ENCODE data around the gene STK38L. TPM values are rescaled to one million over a fixed set of nuclear protein-coding genes. Genes with fewer than 3 reads are reported as not detected.
A peak's percentile ranks its signal among the peaks of the same experiment; 100 is the strongest.

STK38L gene
- total and polyA plus RNA-seq, 4 donors = 22.2 to 49.9 (median 40.6) TPM

- no peaks in the 10 kb centered on the region for H3K36me3 ChIP-seq (ENCODE audit: control insufficient read depth, insufficient read depth, low read length)
- WGBS (ENCODE audit: insufficient coverage) = 33% methylated on average over 1 of the region's 2 CpGs
- H3K27ac ChIP-seq (ENCODE audit: low read depth, low read length) = no peak overlapping the region
- peak overlapping the region; percentile 4 for H3K4me3 ChIP-seq (ENCODE audit: low read depth, low read length)
- DNase-seq (ENCODE audit: low read depth in 4 of 6, low spot score in 6 of 6) = no peak
- no peaks in the 10 kb centered on the region for H3K27me3 ChIP-seq (ENCODE audit: control insufficient read depth, insufficient read depth, low read length)
- no peaks in the 10 kb centered on the region for H3K9me3 ChIP-seq (ENCODE audit: control insufficient read depth, insufficient read depth, low read length)
- H3K4me1 ChIP-seq (ENCODE audit: control insufficient read depth, insufficient read depth, low read length) = peaks cover 3% of the 10 kb centered on the region
These were observed 2.1 kb downstream of the STK38L start for GRCh38 chr12:27246141-27246540.

DNA sequence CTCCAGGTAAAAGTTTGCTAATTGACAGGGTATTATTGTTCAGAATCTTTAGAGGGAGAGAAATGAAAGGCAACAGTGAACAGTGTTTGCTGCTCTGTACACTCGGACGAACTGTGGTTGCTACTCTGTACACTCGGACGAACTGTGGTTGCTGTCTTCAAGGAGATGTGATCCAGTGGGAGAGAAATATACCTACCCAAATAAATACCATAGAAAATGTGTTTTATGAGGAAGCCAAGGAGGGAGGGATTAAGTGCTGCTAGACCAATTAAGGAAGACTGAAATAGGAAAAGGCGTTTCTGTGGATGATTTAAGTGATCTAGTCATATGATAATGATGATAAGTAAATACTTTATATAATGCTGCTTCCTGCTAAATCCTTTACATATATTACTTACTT, 2.7 kb downstream of the STK38L start:
- DNase-seq (ENCODE audit: low read depth in 4 of 6, low spot score in 6 of 6) = no peak
- Histone ChIP-seq H3K9me3 (ENCODE audit: control insufficient read depth, insufficient read depth, low read length) (no peaks in the 10 kb centered on the region), H3K27ac (ENCODE audit: low read depth, low read length) (no peak overlapping the region), H3K27me3 (ENCODE audit: control insufficient read depth, insufficient read depth, low read length) (no peaks in the 10 kb centered on the region), H3K4me1 (ENCODE audit: control insufficient read depth, insufficient read depth, low read length) (peaks cover 3% of the 10 kb centered on the region), H3K4me3 (ENCODE audit: low read depth, low read length) (no peak overlapping the region), H3K36me3 (ENCODE audit: control insufficient read depth, insufficient read depth, low read length) (no peaks in the 10 kb centered on the region)
- no CpG with 5 or more reads among the region's 5 CpGs for WGBS (ENCODE audit: insufficient coverage)

DNA sequence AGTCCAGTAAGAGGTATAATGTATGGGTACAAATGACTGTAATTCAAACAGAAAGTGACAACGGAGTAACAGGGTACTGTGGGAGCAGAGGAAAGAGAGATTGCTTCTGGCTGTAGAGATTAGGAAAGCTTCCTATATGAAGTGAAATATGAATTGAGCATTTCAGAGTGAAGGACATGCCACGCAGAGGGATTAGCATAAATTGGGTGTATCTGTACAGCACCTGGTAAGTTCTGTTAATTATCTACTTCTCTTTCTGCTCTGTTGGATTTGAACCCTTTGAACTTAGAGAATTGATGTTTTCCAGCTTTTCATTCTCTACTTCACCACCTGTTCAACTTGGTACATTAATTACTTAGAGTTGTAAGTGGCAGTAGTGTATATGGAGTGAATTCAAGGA, 8.8 kb downstream of the STK38L start:
- no peak for DNase-seq (ENCODE audit: low read depth in 4 of 6, low spot score in 6 of 6)
- Histone ChIP-seq H3K4me1 (ENCODE audit: control insufficient read depth, insufficient read depth, low read length) (no peaks in the 10 kb centered on the region), H3K4me3 (ENCODE audit: low read depth, low read length) (no peak overlapping the region), H3K27ac (ENCODE audit: low read depth, low read length) (no peak overlapping the region), H3K27me3 (ENCODE audit: control insufficient read depth, insufficient read depth, low read length) (no peaks in the 10 kb centered on the region), H3K9me3 (ENCODE audit: control insufficient read depth, insufficient read depth, low read length) (no peaks in the 10 kb centered on the region), H3K36me3 (ENCODE audit: control insufficient read depth, insufficient read depth, low read length) (no peaks in the 10 kb centered on the region)
- 100% methylated on average over 1 of the region's 2 CpGs for WGBS (ENCODE audit: insufficient coverage)

- DNase-seq (ENCODE audit: low read depth in 4 of 6, low spot score in 6 of 6) = no peak
- no peak overlapping the region for H3K27ac ChIP-seq (ENCODE audit: low read depth, low read length)
- H3K27me3 ChIP-seq (ENCODE audit: control insufficient read depth, insufficient read depth, low read length) = no peaks in the 10 kb centered on the region
- 100% methylated on average over 2 of the region's 2 CpGs for WGBS (ENCODE audit: insufficient coverage)
- no peaks in the 10 kb centered on the region for H3K36me3 ChIP-seq (ENCODE audit: control insufficient read depth, insufficient read depth, low read length)
- no peak overlapping the region for H3K4me3 ChIP-seq (ENCODE audit: low read depth, low read length)
- no peaks in the 10 kb centered on the region for H3K4me1 ChIP-seq (ENCODE audit: control insufficient read depth, insufficient read depth, low read length)
- no peaks in the 10 kb centered on the region for H3K9me3 ChIP-seq (ENCODE audit: control insufficient read depth, insufficient read depth, low read length)
These were observed 9.3 kb downstream of the STK38L start for GRCh38 chr12:27253347-27253746.

- no peak overlapping the region for H3K27ac ChIP-seq (ENCODE audit: low read depth, low read length)
- WGBS (ENCODE audit: insufficient coverage) = 100% methylated on average over 2 of the region's 3 CpGs
- no peaks in the 10 kb centered on the region for H3K9me3 ChIP-seq (ENCODE audit: control insufficient read depth, insufficient read depth, low read length)
- H3K4me3 ChIP-seq (ENCODE audit: low read depth, low read length) = no peak overlapping the region
- no peaks in the 10 kb centered on the region for H3K36me3 ChIP-seq (ENCODE audit: control insufficient read depth, insufficient read depth, low read length)
- no peaks in the 10 kb centered on the region for H3K4me1 ChIP-seq (ENCODE audit: control insufficient read depth, insufficient read depth, low read length)
- H3K27me3 ChIP-seq (ENCODE audit: control insufficient read depth, insufficient read depth, low read length) = no peaks in the 10 kb centered on the region
- no peak for DNase-seq (ENCODE audit: low read depth in 4 of 6, low spot score in 6 of 6)
These were observed 11.7 kb downstream of the STK38L start for GRCh38 chr12:27255806-27256205.

GRCh38 chr12:27257104-27257843, 13.2 kb downstream of the STK38L start:
- WGBS (ENCODE audit: insufficient coverage) = 100% methylated on average over 1 of the region's 2 CpGs
- Histone ChIP-seq H3K27ac (ENCODE audit: low read depth, low read length) (no peak overlapping the region), H3K4me1 (ENCODE audit: control insufficient read depth, insufficient read depth, low read length) (no peaks in the 10 kb centered on the region), H3K9me3 (ENCODE audit: control insufficient read depth, insufficient read depth, low read length) (no peaks in the 10 kb centered on the region), H3K4me3 (ENCODE audit: low read depth, low read length) (no peak overlapping the region), H3K27me3 (ENCODE audit: control insufficient read depth, insufficient read depth, low read length) (no peaks in the 10 kb centered on the region), H3K36me3 (ENCODE audit: control insufficient read depth, insufficient read depth, low read length) (no peaks in the 10 kb centered on the region)
- no peak for DNase-seq (ENCODE audit: low read depth in 4 of 6, low spot score in 6 of 6)

GRCh38 chr12:27260746-27261145, 16.7 kb downstream of the STK38L start:
- Histone ChIP-seq H3K27me3 (ENCODE audit: control insufficient read depth, insufficient read depth, low read length) (no peaks in the 10 kb centered on the region), H3K36me3 (ENCODE audit: control insufficient read depth, insufficient read depth, low read length) (no peaks in the 10 kb centered on the region), H3K4me1 (ENCODE audit: control insufficient read depth, insufficient read depth, low read length) (no peaks in the 10 kb centered on the region), H3K9me3 (ENCODE audit: control insufficient read depth, insufficient read depth, low read length) (no peaks in the 10 kb centered on the region), H3K4me3 (ENCODE audit: low read depth, low read length) (no peak overlapping the region), H3K27ac (ENCODE audit: low read depth, low read length) (no peak overlapping the region)
- WGBS (ENCODE audit: insufficient coverage) = no CpG with 5 or more reads among the region's 4 CpGs
- DNase-seq (ENCODE audit: low read depth in 4 of 6, low spot score in 6 of 6) = no peak

GRCh38 chr12:27261866-27262265, 17.8 kb downstream of the STK38L start:
- no CpG with 5 or more reads among the region's 3 CpGs for WGBS (ENCODE audit: insufficient coverage)
- Histone ChIP-seq H3K4me3 (ENCODE audit: low read depth, low read length) (no peak overlapping the region), H3K27ac (ENCODE audit: low read depth, low read length) (no peak overlapping the region), H3K4me1 (ENCODE audit: control insufficient read depth, insufficient read depth, low read length) (no peaks in the 10 kb centered on the region), H3K36me3 (ENCODE audit: control insufficient read depth, insufficient read depth, low read length) (no peaks in the 10 kb centered on the region), H3K9me3 (ENCODE audit: control insufficient read depth, insufficient read depth, low read length) (no peaks in the 10 kb centered on the region), H3K27me3 (ENCODE audit: control insufficient read depth, insufficient read depth, low read length) (no peaks in the 10 kb centered on the region)
- DNase-seq (ENCODE audit: low read depth in 4 of 6, low spot score in 6 of 6) = no peak

DNA sequence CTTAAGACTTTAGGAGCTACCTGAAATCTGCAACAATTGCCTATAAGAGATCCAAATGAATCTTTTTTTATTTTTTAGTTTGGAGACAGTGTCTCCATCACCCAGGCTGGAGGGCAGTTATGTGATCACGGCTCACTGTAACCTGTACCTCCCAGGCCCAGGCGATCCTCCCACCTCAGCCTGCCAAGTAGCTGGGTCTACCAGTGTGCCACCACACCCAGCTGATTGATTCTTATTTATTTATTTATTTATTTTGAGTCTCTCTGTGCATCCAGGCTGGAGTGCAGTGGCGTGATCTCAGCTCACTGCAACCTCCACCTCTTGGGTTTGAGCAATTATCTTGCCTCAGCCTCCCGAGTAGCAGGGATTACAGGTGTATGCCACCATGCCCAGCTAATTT, 26.1 kb downstream of the STK38L start:
- Histone ChIP-seq H3K4me3 (ENCODE audit: low read depth, low read length) (no peak overlapping the region), H3K27me3 (ENCODE audit: control insufficient read depth, insufficient read depth, low read length) (no peaks in the 10 kb centered on the region), H3K27ac (ENCODE audit: low read depth, low read length) (no peak overlapping the region), H3K9me3 (ENCODE audit: control insufficient read depth, insufficient read depth, low read length) (no peaks in the 10 kb centered on the region), H3K4me1 (ENCODE audit: control insufficient read depth, insufficient read depth, low read length) (no peaks in the 10 kb centered on the region), H3K36me3 (ENCODE audit: control insufficient read depth, insufficient read depth, low read length) (no peaks in the 10 kb centered on the region)
- WGBS (ENCODE audit: insufficient coverage) = no CpG with 5 or more reads among the region's 4 CpGs
- no peak for DNase-seq (ENCODE audit: low read depth in 4 of 6, low spot score in 6 of 6)

GRCh38 chr12:27271206-27271605, 27.1 kb downstream of the STK38L start:
- Histone ChIP-seq H3K27ac (ENCODE audit: low read depth, low read length) (no peak overlapping the region), H3K27me3 (ENCODE audit: control insufficient read depth, insufficient read depth, low read length) (no peaks in the 10 kb centered on the region), H3K4me3 (ENCODE audit: low read depth, low read length) (no peak overlapping the region), H3K4me1 (ENCODE audit: control insufficient read depth, insufficient read depth, low read length) (no peaks in the 10 kb centered on the region), H3K9me3 (ENCODE audit: control insufficient read depth, insufficient read depth, low read length) (no peaks in the 10 kb centered on the region), H3K36me3 (ENCODE audit: control insufficient read depth, insufficient read depth, low read length) (no peaks in the 10 kb centered on the region)
- WGBS (ENCODE audit: insufficient coverage) = no CpG with 5 or more reads among the region's 2 CpGs
- no peak for DNase-seq (ENCODE audit: low read depth in 4 of 6, low spot score in 6 of 6)

Measured in spinal cord (tissue), 10 donors.